AG09309 (cell line): ENCODE results near the gene BDH1.
"Not testable (repeated sequence)": the region's sequence is repeated elsewhere in the genome, so short reads cannot be mapped to it uniquely, and the experiment has no call there.

ENCODE experiments used
- DNase-seq: peaks from one replicate; pipeline ENCODE4 v3.0.0-alpha.2; 2010; ENCODE audit warnings: low read depth
- H3K4me3 ChIP-seq: 2 replicates; pipeline ENCODE4 v1.5.1; 2011; ENCODE audit warnings: mild to moderate bottlenecking, low read depth, low read length, moderate library complexity; ENCODE audit not compliant: control insufficient read depth
- TF ChIP-seq, protein P1 (sequence below): IDR thresholded peaks from 2 replicates; pipeline ENCODE4 v1.5.1; 2011; ENCODE audit warnings: mild to moderate bottlenecking, low read depth, low read length, inconsistent platforms; ENCODE audit not compliant: insufficient read depth, control insufficient read depth; ENCODE audit errors: missing control alignments

Gene BDH1

DNA sequence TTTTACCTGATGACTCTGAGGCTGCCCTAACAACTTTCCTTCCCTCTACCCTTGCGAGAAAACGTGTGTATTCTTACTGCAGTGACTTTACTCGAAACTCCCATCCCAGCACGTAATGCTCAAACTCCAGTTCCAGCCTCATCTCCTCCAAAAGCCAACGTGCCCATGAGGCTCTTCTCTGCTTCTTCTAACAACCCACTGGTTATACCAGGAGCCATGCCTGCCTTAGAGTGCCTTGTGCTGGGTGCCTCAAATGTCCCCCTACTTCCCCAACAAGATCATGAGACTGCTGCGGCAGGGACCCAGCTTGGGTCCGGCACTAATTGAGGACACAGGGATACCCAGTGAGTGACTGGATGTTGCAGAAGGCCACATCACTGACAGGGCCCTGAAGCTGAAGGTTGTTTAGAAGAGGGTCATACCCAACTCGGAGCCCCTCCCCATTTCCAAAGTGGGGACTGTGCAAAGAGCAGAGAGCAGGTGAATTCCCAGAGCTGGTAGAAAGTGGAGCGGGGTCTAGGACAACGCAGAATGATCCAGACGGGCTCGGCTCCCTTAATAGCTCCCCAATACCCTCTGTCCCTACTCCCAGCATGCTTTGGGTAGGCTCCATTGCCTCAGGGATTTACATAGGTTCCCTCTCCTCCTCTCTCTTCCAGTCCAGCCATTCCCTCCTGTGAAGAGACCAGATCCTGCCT is 71.4 kb downstream of the BDH1 start:
- H3K4me3 ChIP-seq: no peak overlapping the region
- no peak for DNase-seq
- TF ChIP-seq, protein P1, sequence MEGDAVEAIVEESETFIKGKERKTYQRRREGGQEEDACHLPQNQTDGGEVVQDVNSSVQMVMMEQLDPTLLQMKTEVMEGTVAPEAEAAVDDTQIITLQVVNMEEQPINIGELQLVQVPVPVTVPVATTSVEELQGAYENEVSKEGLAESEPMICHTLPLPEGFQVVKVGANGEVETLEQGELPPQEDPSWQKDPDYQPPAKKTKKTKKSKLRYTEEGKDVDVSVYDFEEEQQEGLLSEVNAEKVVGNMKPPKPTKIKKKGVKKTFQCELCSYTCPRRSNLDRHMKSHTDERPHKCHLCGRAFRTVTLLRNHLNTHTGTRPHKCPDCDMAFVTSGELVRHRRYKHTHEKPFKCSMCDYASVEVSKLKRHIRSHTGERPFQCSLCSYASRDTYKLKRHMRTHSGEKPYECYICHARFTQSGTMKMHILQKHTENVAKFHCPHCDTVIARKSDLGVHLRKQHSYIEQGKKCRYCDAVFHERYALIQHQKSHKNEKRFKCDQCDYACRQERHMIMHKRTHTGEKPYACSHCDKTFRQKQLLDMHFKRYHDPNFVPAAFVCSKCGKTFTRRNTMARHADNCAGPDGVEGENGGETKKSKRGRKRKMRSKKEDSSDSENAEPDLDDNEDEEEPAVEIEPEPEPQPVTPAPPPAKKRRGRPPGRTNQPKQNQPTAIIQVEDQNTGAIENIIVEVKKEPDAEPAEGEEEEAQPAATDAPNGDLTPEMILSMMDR: no peak

DNA sequence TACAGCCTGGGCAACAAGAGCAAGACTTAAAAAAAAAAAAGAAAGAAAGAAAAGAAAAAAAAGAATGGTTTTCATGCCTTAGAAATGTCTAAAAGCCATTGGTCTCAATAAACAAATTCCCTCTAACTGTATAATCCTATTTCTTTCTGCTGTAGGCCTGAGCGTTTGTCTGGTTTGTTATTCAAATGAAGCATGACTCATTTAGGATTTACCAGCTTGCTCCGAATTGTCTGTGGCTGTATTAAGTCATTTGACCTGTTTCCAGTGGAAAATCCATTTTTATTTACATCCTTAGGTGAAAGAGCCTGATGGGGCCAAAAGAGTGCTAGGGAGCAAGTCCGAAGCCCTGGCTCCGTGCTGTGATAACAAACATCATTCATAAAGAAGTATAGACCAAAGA is 73.8 kb downstream of the BDH1 start:
- no peak overlapping the region for H3K4me3 ChIP-seq
- DNase-seq: no peak
- TF ChIP-seq, protein P1: no peak

DNA sequence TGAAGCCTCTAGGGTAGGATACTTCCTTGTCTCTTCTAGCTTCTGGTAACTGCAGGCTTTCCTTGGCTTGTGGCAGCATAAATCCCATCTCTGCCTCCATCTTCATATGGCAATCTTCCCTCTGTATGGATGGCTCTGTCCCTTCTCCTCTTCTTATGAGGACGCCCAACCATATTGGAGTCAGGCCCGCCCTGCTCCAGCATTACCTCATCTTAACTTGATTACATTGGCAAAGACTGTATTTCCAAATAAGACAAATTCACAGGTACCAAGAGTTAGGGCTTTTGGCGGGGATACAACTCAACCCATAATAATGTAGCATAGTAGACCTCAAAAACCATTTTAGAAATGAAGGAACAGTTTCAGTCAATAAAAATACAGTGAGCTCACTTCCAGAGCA is 75.4 kb downstream of the BDH1 start:
- no peak for DNase-seq
- TF ChIP-seq, protein P1: no peak
- H3K4me3 ChIP-seq: no peak overlapping the region

DNA sequence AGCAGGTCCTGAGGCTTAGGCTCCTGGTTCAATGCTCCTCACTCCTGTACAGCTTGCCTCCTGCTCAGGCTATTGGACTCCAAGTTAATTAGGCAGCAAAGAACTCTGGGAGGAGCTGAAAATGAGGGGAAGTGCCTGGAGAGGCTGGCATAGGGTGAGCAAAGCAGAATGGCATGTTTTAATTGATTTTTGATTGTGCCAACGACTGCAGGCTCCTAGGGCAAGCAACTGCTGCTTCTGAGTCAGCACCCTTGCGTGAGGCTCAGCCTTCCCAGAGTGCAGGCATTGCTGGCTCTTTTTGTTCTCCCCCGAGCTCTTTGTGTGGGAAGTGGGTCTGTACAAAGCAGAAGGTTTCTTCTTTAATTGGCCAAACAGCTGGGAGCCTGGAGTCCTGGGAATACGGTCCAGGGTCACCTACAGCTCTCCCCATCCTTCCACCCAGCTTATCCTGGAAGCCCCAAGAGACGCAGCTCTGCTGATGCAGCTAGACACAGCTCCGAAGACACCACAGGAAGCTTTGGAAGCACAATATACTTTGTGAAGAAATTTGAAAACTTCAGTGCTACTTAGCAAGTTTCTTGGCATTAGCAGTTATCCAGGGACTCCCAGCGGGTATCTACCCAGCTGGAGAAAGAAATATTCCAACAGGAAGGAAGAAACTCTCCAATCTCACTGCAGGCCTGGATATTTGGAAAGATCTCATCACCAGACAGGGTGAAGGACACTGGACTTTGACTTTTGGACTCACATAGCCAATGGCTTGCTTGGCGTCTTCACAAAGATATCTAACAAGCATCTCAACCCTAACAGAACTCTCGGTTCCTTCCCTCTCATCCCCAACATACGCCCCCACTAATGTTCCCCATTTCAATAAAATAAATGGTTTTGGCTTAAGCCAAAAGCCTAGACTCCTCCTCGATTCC is 76.8 kb downstream of the BDH1 start:
- TF ChIP-seq, protein P1: no peak
- H3K4me3 ChIP-seq: no peak overlapping the region
- DNase-seq: no peak

DNA sequence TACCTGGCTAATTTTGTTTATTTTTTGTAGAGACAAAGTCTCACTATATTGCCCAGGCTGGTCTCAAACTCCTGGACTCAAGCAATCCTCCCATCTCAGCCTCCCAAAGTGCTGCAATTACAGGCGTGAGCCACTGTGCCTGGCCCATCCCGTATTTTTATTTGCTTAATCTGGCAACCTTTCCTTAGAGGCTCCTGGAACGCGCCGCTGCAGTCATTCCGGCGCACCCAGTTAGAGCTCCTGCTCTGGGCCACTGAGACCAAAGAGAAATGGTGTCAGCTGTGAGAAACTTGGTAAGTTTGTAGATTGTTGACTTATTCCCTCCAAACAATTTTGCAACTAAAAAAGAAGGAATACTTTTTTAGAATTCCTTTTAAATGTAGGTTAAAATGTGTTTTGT is 78.0 kb downstream of the BDH1 start:
- DNase-seq, H3K4me3 ChIP-seq: not testable (repeated sequence)

DNA sequence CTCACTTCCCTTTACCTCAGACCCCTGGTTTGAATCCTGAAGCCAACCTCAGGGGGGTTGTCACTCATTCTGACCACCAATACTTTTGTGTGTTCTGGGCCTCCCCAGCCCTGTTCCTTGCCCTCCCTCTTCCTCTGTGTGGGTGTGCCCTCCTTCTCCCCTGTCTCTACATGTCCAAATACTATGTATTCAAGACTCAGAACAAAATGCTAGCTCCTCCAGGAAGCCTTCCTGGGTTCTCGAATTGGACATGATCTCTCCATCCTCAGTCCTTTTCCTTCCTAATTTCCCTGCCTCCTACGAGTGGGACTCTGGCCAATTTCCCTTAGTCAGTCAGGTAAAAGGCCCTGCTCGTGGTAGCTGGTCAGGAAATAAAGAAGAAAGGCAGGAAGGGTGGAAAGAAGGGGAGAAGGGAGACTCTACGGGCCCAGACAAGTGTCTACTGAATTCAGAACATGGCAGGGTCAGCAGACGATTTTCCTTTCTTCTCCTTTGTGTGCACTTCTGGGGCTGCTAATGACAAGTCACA is 79.7 kb downstream of the BDH1 start:
- no peak for DNase-seq
- no peak overlapping the region for H3K4me3 ChIP-seq
- TF ChIP-seq, protein P1: no peak

DNA sequence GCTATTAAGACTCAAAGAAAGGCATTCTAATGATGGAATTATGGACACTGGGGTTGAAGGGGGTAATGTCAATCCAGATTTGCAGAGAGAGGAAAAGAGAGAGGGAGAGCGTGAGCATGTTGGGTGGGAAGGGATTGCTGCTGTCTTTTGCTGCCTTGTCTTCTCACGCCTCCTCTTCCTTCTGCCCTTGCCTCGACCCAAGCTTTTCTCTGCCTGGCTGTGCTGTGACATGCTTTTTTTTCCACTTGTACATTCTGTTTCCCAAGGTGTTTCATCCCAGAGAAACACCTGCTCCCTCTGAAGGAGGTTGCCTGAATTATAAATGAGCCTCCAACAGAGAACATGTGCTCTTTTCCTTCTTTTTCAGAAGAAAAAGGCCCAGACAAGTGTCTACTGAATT is 80.3 kb downstream of the BDH1 start:
- TF ChIP-seq, protein P1: no peak
- no peak for DNase-seq
- no peak overlapping the region for H3K4me3 ChIP-seq
